Right cardiac atrium (tissue), 5 donors: ENCODE results near the gene TLX1. TPM values are rescaled to one million over a fixed set of nuclear protein-coding genes. Genes with fewer than 3 reads are reported as not detected.

ENCODE experiments used
- ATAC-seq, 2 donors: fragments of 200-7000 bp; cut with Tn5 transposase; one replicate each; pipeline versions ENCODE4 v1.8.0 to v1.9.1; 2020; ENCODE audit warnings: moderate library complexity in 2 of 2, mild to moderate bottlenecking in 1 of 2
- DNase-seq, 3 donors: peaks; one replicate each; pipeline ENCODE4 v3.0.0-alpha.2; 2020
- H3K27ac ChIP-seq: one replicate; pipeline ENCODE4 v1.5.1; 2013; ENCODE audit warnings: mild to moderate bottlenecking, low read length, control low read depth, moderate library complexity
- H3K27me3 ChIP-seq: one replicate; pipeline ENCODE4 v1.6.1; 2013; ENCODE audit not compliant: control insufficient read depth, insufficient read depth
- H3K4me1 ChIP-seq: one replicate; pipeline ENCODE4 v1.6.1; 2013; ENCODE audit warnings: low read length; ENCODE audit not compliant: control insufficient read depth, insufficient read depth
- H3K4me3 ChIP-seq: one replicate; pipeline ENCODE4 v1.5.1; 2013; ENCODE audit warnings: low read length, control low read depth
- H3K9me3 ChIP-seq: one replicate; pipeline ENCODE4 v1.6.1; 2013; ENCODE audit warnings: low read length; ENCODE audit not compliant: control insufficient read depth
- WGBS: extraction: QIAGEN DNeasy Blood & Tissue Kit; methylation state at CpG from one replicate; pipeline ENCODE4 v1.1.7; 2013; 5-methylcytosine and 5-hydroxymethylcytosine counted together
- intact Hi-C, 4 donors: fragments of 100-400 bp; cut with DNase I; formaldehyde crosslinking; loops; one replicate each; pipeline versions ENCODE4 v1.11.0 to v1.14.0; 2022 to 2023
- polyA plus RNA-seq: library from polyadenylated mRNA; stranded (reverse); fragments of 200-250 nt; gene quantifications from one replicate; pipeline ENCODE4 v1.2.3, GENCODE V29; 2013
- total RNA-seq, 4 donors: library from RNA; stranded (reverse); fragmentation: NEBNext Ultra II Directional; extraction: Animal tissue kit (Norgen Biotek cat#: 25700); gene quantifications; one replicate each; pipeline ENCODE4 v1.2.1, GENCODE V29; 2021
- donor health status: healthy with polysubstance abuse.
- donor health status: DM: no; HTN: yes; CAD: no.
- donor health status: DM: no; HTN: no; CAD: no.
- donor health status: DM: no; HTN: yes; CAD: no; lungs with severe emphysema.
- donor health status: DM: yes; HTN: yes; CAD: no.

The TLX1 gene
- total and polyA plus RNA-seq, 5 donors: 0.09 to 1.2 (median 1.0) TPM

DNA sequence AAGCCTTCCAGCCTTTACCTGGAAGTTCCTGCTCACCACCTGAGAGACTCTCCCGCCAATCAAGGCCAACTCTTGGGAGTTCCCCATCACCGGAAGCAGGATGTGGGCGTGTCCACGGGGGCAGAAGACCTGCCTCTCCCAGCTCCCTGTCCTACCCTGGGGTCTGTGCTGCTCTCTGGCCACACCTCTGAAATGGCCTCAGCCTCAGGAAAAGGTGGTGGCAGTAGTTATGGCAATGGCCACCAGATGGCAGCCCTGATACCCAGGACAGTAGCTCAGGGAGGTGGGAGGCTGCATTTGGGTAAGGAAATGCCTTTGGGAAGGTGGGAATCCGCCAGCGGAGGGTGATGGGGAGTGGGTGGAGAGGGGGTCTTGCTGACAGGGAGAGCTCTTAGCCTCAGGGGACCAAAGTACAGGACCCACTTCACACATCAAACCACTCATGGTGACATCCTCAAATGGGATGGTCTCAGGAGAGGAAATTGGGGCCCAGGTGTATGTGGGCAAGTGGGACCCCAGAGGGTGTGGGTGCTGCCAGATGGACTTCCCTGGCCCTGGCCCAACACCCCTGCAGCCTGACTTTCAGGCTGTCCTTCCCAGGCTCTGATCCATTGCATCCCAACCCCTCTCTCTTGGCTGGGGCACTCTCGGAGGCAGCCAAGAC, 35.4 kb upstream of the TLX1 start:
- no peaks in the 10 kb centered on the region for H3K4me1 ChIP-seq
- H3K27ac ChIP-seq: no peak overlapping the region
- no peaks in the 10 kb centered on the region for H3K27me3 ChIP-seq
- ATAC-seq (peak; percentile 73 to 75), DNase-seq (peak; percentile 65 to 84 (median 80))
- no peak overlapping the region for H3K4me3 ChIP-seq
- intact Hi-C loops: loop anchor here (2.0 kb wide), 1 partner anchor 47 kb away; no protein-coding TSS in a partner anchor
- no peaks in the 10 kb centered on the region for H3K9me3 ChIP-seq
- WGBS: 23% methylated on average over 7 of the region's 7 CpGs

DNA sequence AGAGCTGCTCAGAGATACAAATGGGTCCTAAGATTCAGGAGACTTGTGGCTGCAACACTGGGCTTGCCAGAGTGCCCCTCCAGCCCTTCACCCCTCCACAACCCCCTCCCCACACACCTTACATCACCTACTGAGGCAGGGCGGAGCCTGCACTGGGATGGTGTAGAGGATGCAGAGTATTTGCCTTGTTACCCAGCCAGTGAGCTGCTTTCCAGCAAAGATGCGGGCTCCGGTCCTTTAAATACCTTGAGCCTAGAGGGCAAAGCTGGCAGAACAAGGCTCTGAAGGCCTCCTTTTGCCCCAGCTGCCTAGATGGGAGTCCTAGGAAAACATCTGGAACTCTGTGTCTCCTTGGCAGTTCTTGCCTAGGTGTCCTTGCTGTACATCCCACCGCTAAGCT, 34.7 kb upstream of the TLX1 start:
- no peaks in the 10 kb centered on the region for H3K27me3 ChIP-seq
- 91% methylated on average over 4 of the region's 4 CpGs for WGBS
- no peak for ATAC-seq

DNA sequence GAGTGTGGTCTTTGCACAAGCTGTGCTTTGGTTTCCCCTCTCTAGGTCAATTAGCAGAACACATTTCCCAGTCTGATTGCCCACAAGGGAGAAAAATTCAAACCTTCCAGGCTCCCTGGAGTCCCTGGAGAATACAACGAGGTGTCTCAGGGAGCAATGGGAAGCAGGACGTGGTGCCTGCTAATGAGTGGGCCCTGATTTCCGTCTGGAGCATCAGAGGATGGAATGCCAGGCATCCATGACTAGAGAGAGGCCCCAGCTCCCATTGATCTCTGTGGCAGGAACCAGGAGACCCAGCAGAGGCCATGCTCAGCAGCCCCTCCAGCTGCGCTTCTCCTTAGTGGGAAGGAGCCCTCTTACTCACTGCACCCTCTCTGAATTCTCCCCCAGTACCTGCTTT, 33.2 kb upstream of the TLX1 start:
- H3K27me3 ChIP-seq: no peaks in the 10 kb centered on the region
- intact Hi-C loops: loop anchor here in 2 of 4 donors (2.0 kb wide), 1 partner anchor 45 kb away; no protein-coding TSS in a partner anchor

More for the DNA sequence above, 34.7 kb upstream of the TLX1 start:
- peak in 1 of 3 donors; percentile 33 for DNase-seq
- no peaks in the 10 kb centered on the region for H3K4me1 ChIP-seq
- intact Hi-C loops: loop anchor here in 2 of 4 donors (2.0 kb wide), 1 partner anchor 46 kb away; no protein-coding TSS in a partner anchor
- no peak overlapping the region for H3K4me3 ChIP-seq
- H3K9me3 ChIP-seq: no peaks in the 10 kb centered on the region
- H3K27ac ChIP-seq: no peak overlapping the region

GRCh38 chr10:101099901-101100300, 31.2 kb upstream of the TLX1 start:
- Histone ChIP-seq H3K27me3 (no peaks in the 10 kb centered on the region), H3K4me1 (no peaks in the 10 kb centered on the region), H3K4me3 (no peak overlapping the region), H3K9me3 (no peaks in the 10 kb centered on the region), H3K27ac (no peak overlapping the region)
- 73% methylated on average over 6 of the region's 6 CpGs for WGBS
- intact Hi-C loops: no loop called here
- no peak for ATAC-seq
- no peak for DNase-seq

More for the DNA sequence above, 33.2 kb upstream of the TLX1 start:
- DNase-seq: no peak
- Histone ChIP-seq H3K4me3 (no peak overlapping the region), H3K27ac (no peak overlapping the region), H3K4me1 (no peaks in the 10 kb centered on the region), H3K9me3 (no peaks in the 10 kb centered on the region)
- 37% methylated on average over 4 of the region's 4 CpGs for WGBS
- ATAC-seq: no peak

- no peaks in the 10 kb centered on the region for H3K9me3 ChIP-seq
- no peaks in the 10 kb centered on the region for H3K4me1 ChIP-seq
- WGBS: 74% methylated on average over 4 of the region's 4 CpGs
- intact Hi-C loops: no loop called here
- no peaks in the 10 kb centered on the region for H3K27me3 ChIP-seq
- no peak overlapping the region for H3K4me3 ChIP-seq
- no peak overlapping the region for H3K27ac ChIP-seq
- no peak for DNase-seq
- no peak for ATAC-seq
Observed at GRCh38 chr10:101101372-101101881, 29.7 kb upstream of the TLX1 start.

DNA sequence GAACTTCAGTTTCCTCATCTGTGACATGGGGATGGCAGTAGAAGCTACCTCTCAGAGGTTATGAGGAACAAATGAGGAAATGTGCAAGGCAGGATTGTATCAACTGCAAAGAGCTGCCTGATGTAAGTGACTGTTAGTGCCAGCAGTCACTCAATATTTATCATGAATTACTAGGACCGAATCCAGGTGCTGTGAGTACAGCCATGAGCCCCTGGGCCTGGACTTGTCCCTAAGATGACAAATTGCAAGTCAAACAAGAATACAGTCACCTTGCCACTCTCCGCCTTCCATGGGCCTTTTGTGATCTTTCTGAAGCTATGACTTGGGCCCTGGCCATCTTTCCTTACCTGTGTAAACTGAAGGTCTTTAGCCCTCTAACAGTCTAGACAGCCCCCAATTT, 27.7 kb upstream of the TLX1 start:
- peaks cover 2% of the 10 kb centered on the region for H3K27me3 ChIP-seq
- ATAC-seq: no peak
- intact Hi-C loops: no loop called here
- WGBS: 83% methylated on average over 2 of the region's 2 CpGs
- H3K27ac ChIP-seq: no peak overlapping the region
- H3K4me1 ChIP-seq: no peaks in the 10 kb centered on the region
- no peak overlapping the region for H3K4me3 ChIP-seq
- no peak for DNase-seq
- no peaks in the 10 kb centered on the region for H3K9me3 ChIP-seq

DNA sequence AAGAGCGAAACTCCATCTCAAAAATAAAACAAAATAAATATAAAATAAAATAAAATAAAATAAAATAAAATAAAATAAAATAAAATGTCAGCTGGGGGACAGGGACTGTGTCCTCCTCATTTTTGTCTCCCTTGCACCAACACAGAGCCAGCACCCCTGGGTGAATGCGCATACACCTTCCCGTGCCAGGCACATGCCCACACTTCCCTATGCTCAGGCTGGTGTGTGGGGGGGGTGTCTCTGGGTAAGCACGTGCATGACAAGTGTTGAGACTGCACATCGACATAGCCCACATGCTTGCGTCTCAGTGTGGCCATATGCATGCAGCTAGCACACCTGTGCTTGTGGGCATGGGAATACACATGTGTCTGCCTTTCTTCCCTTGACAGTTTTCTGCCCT, 24.7 kb upstream of the TLX1 start:
- no peaks in the 10 kb centered on the region for H3K9me3 ChIP-seq
- intact Hi-C loops: no loop called here
- DNase-seq (no peak), ATAC-seq (no peak)
- no peak overlapping the region for H3K4me3 ChIP-seq
- no peak overlapping the region for H3K27ac ChIP-seq
- no peaks in the 10 kb centered on the region for H3K4me1 ChIP-seq
- H3K27me3 ChIP-seq: peaks cover 2% of the 10 kb centered on the region
- 71% methylated on average over 6 of the region's 6 CpGs for WGBS

DNA sequence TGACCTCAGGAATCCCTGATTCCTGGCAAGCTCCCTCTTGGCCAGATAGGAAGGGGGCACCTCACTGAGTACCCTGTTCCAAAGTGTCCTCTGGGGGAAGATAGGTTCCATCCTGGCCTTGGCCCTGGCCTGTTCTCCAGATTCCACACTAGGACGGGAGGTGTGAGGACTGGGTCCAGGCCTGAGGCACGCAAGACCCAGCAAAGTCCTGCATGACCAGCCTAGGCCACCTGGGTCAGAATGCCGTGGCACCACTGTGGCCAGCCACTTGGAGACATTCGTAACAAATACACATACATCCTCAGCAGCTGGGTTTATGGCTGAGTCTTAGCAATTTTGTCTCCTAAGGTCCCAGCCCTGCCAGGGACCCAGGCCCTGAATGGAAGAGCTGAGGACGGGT, 23.3 kb upstream of the TLX1 start:
- WGBS: 92% methylated on average over 5 of the region's 5 CpGs
- H3K4me1 ChIP-seq: no peaks in the 10 kb centered on the region
- intact Hi-C loops: no loop called here

DNA sequence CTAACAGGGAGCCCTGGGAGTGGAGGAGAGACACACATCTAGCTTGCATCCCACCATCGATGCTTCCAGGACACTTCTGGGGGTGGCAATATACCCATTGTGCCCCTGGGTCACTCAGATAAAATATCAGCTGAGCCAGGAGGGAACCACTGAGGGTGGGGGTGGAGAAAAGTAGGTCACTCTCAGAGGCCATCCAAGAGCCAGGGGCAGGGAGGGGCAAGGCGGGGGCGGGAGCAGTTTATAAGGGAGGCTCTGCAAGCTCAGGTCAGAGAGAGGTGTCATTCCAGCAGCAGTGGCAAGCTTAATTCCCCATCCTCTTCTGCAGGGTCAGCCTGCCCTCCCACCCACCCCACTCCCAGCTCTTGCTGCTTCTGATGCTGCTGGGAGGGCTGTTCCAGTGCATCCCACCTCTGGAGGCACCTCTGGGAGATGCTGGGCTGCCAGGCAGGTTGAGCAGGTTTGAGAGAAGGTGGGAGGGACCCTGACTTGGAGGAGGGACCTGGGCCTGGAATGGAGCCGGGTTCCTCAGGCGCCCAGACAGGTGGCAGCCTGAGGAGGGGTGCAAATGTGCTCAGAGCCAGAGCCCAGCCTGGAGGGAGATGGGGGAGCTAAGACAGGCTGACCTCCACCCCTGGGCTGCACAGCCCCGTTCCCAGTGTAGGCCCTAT, 20.1 kb upstream of the TLX1 start:
- Histone ChIP-seq H3K4me3 (no peak overlapping the region), H3K27me3 (peaks cover 2% of the 10 kb centered on the region), H3K4me1 (no peaks in the 10 kb centered on the region), H3K9me3 (no peaks in the 10 kb centered on the region), H3K27ac (no peak overlapping the region)
- ATAC-seq (no peak), DNase-seq (no peak)
- intact Hi-C loops: no loop called here
- 47% methylated on average over 6 of the region's 6 CpGs for WGBS

More for the DNA sequence above, 23.3 kb upstream of the TLX1 start:
- ATAC-seq (peak in 1 of 2 donors; percentile 13), DNase-seq (no peak)
- Histone ChIP-seq H3K9me3 (no peaks in the 10 kb centered on the region), H3K4me3 (no peak overlapping the region), H3K27me3 (peaks cover 2% of the 10 kb centered on the region), H3K27ac (no peak overlapping the region)

GRCh38 chr10:101111547-101111946, 19.6 kb upstream of the TLX1 start:
- intact Hi-C loops: no loop called here
- H3K27ac ChIP-seq: no peak overlapping the region
- no peaks in the 10 kb centered on the region for H3K9me3 ChIP-seq
- DNase-seq: no peak
- ATAC-seq: no peak
- no peaks in the 10 kb centered on the region for H3K4me1 ChIP-seq
- no peak overlapping the region for H3K4me3 ChIP-seq
- H3K27me3 ChIP-seq: peaks cover 2% of the 10 kb centered on the region
- WGBS: 84% methylated on average over 8 of the region's 8 CpGs

DNA sequence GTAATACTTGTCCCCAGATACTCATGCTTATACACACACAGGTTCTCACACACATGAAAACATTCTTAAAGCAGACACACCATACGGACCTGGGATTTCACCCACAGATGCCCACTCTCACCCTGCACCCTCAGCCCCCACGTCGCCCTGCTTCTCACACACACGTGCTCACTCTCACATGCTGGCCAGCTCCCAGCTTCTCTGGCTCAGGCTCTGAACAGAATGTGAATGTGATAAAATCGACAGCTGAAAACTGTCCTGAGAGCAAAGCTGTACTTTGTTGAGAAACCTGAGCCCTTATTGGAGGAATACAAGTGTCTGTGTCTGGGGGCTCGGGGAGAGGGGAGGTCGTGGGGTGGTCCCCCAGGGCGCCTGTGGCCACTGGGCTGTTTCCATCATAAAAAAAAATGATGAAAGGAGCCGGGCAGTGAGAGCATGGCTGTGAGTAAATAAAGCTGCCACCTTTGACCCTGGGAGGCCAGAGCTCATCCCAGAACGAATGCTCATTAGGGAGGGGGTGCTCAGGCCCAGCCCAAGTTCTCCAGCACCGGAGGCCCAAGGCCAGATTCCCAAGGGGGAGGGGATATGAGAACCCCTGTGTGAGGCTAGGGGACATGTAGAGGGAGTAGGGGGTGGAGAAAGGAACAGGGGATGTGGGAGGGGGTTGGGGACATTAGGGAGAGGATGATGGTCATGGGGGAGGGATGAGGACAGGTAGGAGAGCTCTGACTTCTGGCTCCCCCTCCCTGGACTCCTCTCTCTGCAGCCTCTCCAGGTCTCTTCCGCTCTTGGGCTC, 18.1 kb upstream of the TLX1 start:
- DNase-seq (no peak), ATAC-seq (no peak)
- no peak overlapping the region for H3K4me3 ChIP-seq
- intact Hi-C loops: no loop called here
- H3K4me1 ChIP-seq: no peaks in the 10 kb centered on the region
- H3K9me3 ChIP-seq: no peaks in the 10 kb centered on the region
- 23% methylated on average over 12 of the region's 12 CpGs for WGBS
- no peaks in the 10 kb centered on the region for H3K27me3 ChIP-seq
- no peak overlapping the region for H3K27ac ChIP-seq
